ENCODE results near the gene CKB.

Gene CKB

GRCh38 chr14:103528146-103528586 lies 5.5 kb upstream of the CKB start:
- Histone ChIP-seq H4K20me1 (ENCODE audit: low read depth, low read length) (no peaks in the 10 kb centered on the region), H3K4me2 (ENCODE audit: low read depth, low read length, poor library complexity, severe bottlenecking) (peak overlapping the region; percentile 65), H3K9me2 (replicated peaks; ENCODE audit: insufficient read depth, low read length) (no peaks in the 10 kb centered on the region), H3K27ac (ENCODE audit: low read depth, low read length) (no peak overlapping the region), H3K79me2 (ENCODE audit: insufficient read depth, low read length) (peaks cover 22% of the 10 kb centered on the region), H3F3A (ENCODE audit: insufficient read depth) (no peaks in the 10 kb centered on the region), H2AFZ (ENCODE audit: low read depth, low read length, severe bottlenecking) (peak overlapping the region; percentile 85), H3K36me3 (ENCODE audit: low read length) (no peaks in the 10 kb centered on the region), H3K9ac (ENCODE audit: low read length) (peak overlapping the region; percentile 78), H3K9me3 (ENCODE audit: insufficient read depth, low read length) (no peaks in the 10 kb centered on the region), H3K4me3 (ENCODE audit: insufficient read depth, low read length, poor library complexity, severe bottlenecking) (peak overlapping the region; percentile 74), H3K27me3 (ENCODE audit: low read length) (no peaks in the 10 kb centered on the region)
- TF ChIP-seq CTCF (IDR thresholded peaks at IDR 0.05; ENCODE audit: insufficient read depth, low read length, poor library complexity, severe bottlenecking) = no peak
- TF ChIP-seq EZH2phosphoT487 (conservative IDR thresholded peaks at IDR 0.05; ENCODE audit: low read length) = no peak

GRCh38 chr14:103527408-103528145 lies 4.9 kb upstream of the CKB start:
- TF ChIP-seq CTCF (IDR thresholded peaks at IDR 0.05; ENCODE audit: insufficient read depth, low read length, poor library complexity, severe bottlenecking) (no peak), EZH2phosphoT487 (conservative IDR thresholded peaks at IDR 0.05; ENCODE audit: low read length) (no peak)
- Histone ChIP-seq H3K79me2 (ENCODE audit: insufficient read depth, low read length) (peaks cover 22% of the 10 kb centered on the region), H3K36me3 (ENCODE audit: low read length) (no peaks in the 10 kb centered on the region), H3K9me3 (ENCODE audit: insufficient read depth, low read length) (no peaks in the 10 kb centered on the region), H4K20me1 (ENCODE audit: low read depth, low read length) (no peaks in the 10 kb centered on the region), H3K9ac (ENCODE audit: low read length) (peak overlapping the region; percentile 78), H3K4me2 (ENCODE audit: low read depth, low read length, poor library complexity, severe bottlenecking) (peak overlapping the region; percentile 65), H3K27me3 (ENCODE audit: low read length) (no peaks in the 10 kb centered on the region), H3F3A (ENCODE audit: insufficient read depth) (no peaks in the 10 kb centered on the region), H3K9me2 (replicated peaks; ENCODE audit: insufficient read depth, low read length) (no peaks in the 10 kb centered on the region), H3K4me3 (ENCODE audit: insufficient read depth, low read length, poor library complexity, severe bottlenecking) (no peak overlapping the region), H2AFZ (ENCODE audit: low read depth, low read length, severe bottlenecking) (no peak overlapping the region), H3K27ac (ENCODE audit: low read depth, low read length) (no peak overlapping the region)

- Histone ChIP-seq H3K9me2 (replicated peaks; ENCODE audit: insufficient read depth, low read length) (no peaks in the 10 kb centered on the region), H3K9me3 (ENCODE audit: insufficient read depth, low read length) (no peaks in the 10 kb centered on the region), H2AFZ (ENCODE audit: low read depth, low read length, severe bottlenecking) (no peak overlapping the region), H4K20me1 (ENCODE audit: low read depth, low read length) (no peaks in the 10 kb centered on the region), H3K4me3 (ENCODE audit: insufficient read depth, low read length, poor library complexity, severe bottlenecking) (no peak overlapping the region), H3K4me2 (ENCODE audit: low read depth, low read length, poor library complexity, severe bottlenecking) (no peak overlapping the region), H3K36me3 (ENCODE audit: low read length) (no peaks in the 10 kb centered on the region), H3K9ac (ENCODE audit: low read length) (no peak overlapping the region), H3K79me2 (ENCODE audit: insufficient read depth, low read length) (peaks cover 22% of the 10 kb centered on the region), H3K27ac (ENCODE audit: low read depth, low read length) (no peak overlapping the region), H3F3A (ENCODE audit: insufficient read depth) (no peaks in the 10 kb centered on the region), H3K27me3 (ENCODE audit: low read length) (no peaks in the 10 kb centered on the region)
- no peak for TF ChIP-seq EZH2phosphoT487 (conservative IDR thresholded peaks at IDR 0.05; ENCODE audit: low read length)
- no peak for TF ChIP-seq CTCF (IDR thresholded peaks at IDR 0.05; ENCODE audit: insufficient read depth, low read length, poor library complexity, severe bottlenecking)
Measured at GRCh38 chr14:103526914-103527248, 4.3 kb upstream of the CKB start.

Measured in SU-DHL-6 (cell line).